WI38 (cell line): ENCODE results near the gene TBR1.

Experiments
- H3K4me3 ChIP-seq: 2 replicates; pipeline ENCODE4 v1.5.1; 2011; ENCODE audit warnings: low read depth, mild to moderate bottlenecking, control low read depth, low read length
- CTCF ChIP-seq: IDR thresholded peaks from 2 replicates; pipeline ENCODE4 v1.5.1; 2012; ENCODE audit warnings: low read depth, mild to moderate bottlenecking, control low read depth, low read length

The TBR1 gene

DNA sequence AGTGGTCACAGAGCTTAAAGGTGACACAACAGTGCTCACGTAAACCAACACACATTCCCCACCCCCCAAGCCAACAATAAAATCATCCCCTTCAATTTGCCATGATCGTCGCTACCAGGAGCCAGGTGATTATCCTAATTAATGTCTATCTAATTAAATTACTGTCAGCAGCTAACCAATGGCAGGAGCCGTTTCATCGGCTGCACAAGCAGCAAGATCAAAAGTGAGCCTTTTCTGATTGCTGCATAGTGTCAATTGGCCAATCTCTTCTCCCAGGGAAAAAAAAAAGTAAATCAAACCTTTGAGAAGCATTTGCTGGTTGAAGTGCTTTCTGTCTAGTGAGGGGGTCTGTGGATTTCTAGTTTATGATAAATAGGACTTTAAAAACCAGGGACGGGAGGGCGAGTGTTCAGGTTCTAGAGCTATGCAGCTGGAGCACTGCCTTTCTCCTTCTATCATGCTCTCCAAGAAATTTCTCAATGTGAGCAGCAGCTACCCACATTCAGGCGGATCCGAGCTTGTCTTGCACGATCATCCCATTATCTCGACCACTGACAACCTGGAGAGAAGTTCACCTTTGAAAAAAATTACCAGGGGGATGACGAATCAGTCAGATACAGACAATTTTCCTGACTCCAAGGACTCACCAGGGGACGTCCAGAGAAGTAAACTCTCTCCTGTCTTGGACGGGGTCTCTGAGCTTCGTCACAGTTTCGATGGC is at the start of gene TBR1:
Gene TBR1, plus strand, starts transcription at position 311 of the 721 bp plus-strand sequence. Its CDS starts 114 bp downstream, at position 425.
- H3K4me3 ChIP-seq: peak within 1 kb of the TSS; percentile 57; the same call in 1 of the 2 replicates
- TF ChIP-seq CTCF: no peak

GRCh38 chr2:161367675-161368074 is 48.4 kb upstream of the TBR1 start:
- no peak overlapping the region for H3K4me3 ChIP-seq
- TF ChIP-seq CTCF: no peak

GRCh38 chr2:161369311-161369710 is 46.8 kb upstream of the TBR1 start:
- no peak overlapping the region for H3K4me3 ChIP-seq
- TF ChIP-seq CTCF: no peak

DNA sequence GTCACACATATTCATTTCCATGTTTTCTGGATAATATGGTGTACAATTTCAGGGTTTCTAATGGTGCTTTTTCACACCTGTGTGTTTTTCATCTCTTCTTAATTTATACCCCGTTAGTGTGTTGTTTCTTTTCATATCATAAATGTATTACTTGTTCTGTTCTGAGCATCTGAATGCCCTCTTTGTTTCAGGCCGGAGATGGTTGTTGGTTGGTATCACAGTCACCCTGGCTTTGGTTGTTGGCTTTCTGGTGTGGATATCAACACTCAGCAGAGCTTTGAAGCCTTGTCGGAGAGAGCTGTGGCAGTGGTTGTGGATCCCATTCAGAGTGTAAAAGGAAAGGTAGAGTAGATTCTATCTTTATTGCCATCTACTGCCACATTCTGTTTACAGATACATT is 45.1 kb upstream of the TBR1 start:
- H3K4me3 ChIP-seq: no peak overlapping the region
- TF ChIP-seq CTCF: no peak

DNA sequence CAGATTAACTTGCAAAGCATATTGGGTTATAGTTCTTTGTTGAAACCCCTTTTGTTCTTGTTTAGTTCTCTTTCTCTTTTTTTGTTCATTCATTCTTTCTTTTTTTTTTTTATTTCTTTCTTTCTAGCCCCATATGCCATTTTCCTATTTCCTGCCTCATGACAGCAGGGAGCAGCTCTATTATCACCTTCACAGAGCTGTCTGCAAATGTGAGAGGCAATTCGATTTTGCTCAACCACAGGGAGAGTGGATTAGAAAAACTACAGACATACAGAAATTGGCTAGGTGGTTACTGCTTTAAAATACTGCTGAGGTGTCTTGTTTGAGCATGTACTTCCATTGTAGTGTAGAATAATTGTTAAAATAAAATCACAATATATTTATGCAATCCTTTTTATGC is 44.2 kb upstream of the TBR1 start:
- H3K4me3 ChIP-seq: no peak overlapping the region
- TF ChIP-seq CTCF: no peak

GRCh38 chr2:161373942-161374341 is 42.2 kb upstream of the TBR1 start:
- no peak for TF ChIP-seq CTCF
- no peak overlapping the region for H3K4me3 ChIP-seq

- TF ChIP-seq CTCF: no peak
- no peak overlapping the region for H3K4me3 ChIP-seq
Measured at GRCh38 chr2:161374446-161374845, 41.7 kb upstream of the TBR1 start.
